ENCODE data around the gene DSCAML1.

DSCAML1 gene

DNA sequence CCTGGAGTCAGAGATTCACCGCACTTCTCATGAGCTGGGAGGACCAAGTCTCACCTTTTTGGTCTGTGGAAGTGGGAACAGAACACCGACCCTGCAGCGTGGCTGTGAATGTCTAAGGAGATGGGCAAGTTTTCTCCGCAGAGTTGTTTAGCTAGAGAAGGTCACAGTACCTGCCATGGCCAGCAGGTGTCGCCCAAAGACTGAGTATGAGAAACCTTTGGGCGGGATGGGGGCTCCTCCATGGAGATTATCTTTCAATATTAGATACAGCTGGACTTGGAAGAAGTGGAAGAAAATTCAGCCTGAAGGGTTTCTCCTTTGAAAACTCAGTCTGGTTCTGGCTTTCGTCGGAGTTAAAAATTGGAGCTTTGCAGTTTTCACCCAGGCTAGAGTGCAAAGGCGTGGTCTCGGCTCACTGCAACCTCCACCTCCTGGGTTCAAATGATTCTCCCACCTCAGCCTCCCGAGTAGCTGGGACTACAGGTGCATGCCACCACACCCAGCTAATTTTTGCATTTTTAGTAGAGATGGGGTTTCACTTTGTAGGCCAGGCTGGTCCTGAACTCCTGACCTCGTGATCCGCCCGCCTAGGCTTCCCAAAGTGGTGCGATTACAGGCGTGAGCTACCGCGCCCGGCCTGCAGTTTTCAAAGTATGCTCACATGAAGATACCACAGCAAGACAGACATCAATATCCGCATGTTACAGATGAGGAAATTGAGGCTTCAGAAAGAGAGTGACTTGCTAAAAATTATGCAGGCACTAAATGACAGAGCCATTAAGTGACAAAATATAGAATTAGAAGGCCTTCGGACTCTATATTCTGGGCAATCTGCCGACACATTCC, 10.7 kb upstream of the DSCAML1 start:
- Histone ChIP-seq H3K4me3 (no peak overlapping the region), H3K4me1 (no peaks in the 10 kb centered on the region), H3K9me3 (no peaks in the 10 kb centered on the region), H3K27me3 (ENCODE audit: low read depth) (peaks cover 7% of the 10 kb centered on the region; the same call in 1 of the 2 replicates), H3K36me3 (replicated peaks) (no peaks in the 10 kb centered on the region)
- DNase-seq (ENCODE audit: low spot score in 2 of 2), result peak; percentile 49 to 87
- in situ Hi-C loops (cut with MboI; ENCODE audit: low sequenced_read_pairs), result loop anchor here (5.0 to 10.0 kb wide), 2 partner anchors 247 to 385 kb away; no protein-coding TSS in a partner anchor

DNA sequence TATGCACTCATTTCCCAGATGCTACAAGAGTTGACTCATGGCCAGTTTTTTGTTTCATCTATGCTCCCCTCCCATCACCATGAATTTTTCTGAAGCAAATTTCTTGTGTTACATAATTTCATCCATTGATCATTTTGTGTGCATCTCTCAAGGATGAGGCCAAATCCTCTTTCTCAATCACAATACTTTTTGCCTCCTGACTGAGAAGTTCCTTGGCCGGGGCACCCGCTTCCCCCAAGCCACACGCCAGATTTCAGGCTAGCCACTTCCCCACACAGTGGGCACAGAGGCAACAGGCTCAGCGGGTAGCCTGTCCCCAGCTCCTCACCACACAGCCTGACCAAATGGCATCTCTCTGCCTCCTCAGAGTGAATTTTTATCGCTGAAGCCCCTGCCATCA, 9.8 kb upstream of the DSCAML1 start:
- Histone ChIP-seq H3K27me3 (ENCODE audit: low read depth) (peaks cover 7% of the 10 kb centered on the region; the same call in 1 of the 2 replicates), H3K4me1 (no peaks in the 10 kb centered on the region), H3K36me3 (replicated peaks) (no peaks in the 10 kb centered on the region), H3K9me3 (no peaks in the 10 kb centered on the region), H3K4me3 (no peak overlapping the region)
- no peak for DNase-seq (ENCODE audit: low spot score in 2 of 2)
- in situ Hi-C loops (cut with MboI; ENCODE audit: low sequenced_read_pairs), result loop anchor here (5.0 to 10.0 kb wide), 2 partner anchors 248 to 385 kb away; no protein-coding TSS in a partner anchor

- peaks cover 10% of the 10 kb centered on the region for H3K27me3 ChIP-seq (ENCODE audit: low read depth)
- H3K36me3 ChIP-seq (replicated peaks), result no peaks in the 10 kb centered on the region
- no peak for DNase-seq (ENCODE audit: low spot score in 2 of 2)
- no peak overlapping the region for H3K4me3 ChIP-seq
- H3K9me3 ChIP-seq, result no peaks in the 10 kb centered on the region
- H3K4me1 ChIP-seq, result no peaks in the 10 kb centered on the region
- in situ Hi-C loops (cut with MboI; ENCODE audit: low sequenced_read_pairs), result loop anchor here (5.0 to 10.0 kb wide), 2 partner anchors 250 to 383 kb away; no protein-coding TSS in a partner anchor
Observed at GRCh38 chr11:117805045-117805444, 8.0 kb upstream of the DSCAML1 start.

DNA sequence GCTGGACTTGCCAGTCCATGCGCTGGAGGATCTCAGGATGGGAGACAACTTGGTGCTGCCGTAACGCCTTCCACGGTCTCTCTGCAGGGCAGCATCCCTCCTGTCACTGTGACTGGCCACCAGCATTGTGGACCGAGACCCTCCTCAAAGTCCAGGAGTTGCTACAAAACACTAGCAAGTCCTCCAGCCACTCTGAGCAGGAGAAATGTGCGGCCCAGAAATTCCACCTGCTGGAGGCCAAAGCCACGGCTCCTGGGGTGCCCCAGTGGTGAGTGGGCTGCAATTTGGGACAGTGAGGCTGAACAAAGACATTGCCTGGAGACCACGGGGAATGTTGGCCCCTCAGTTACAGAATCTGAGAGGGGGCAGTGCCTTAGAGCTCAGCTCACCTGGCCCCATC, 6.9 kb upstream of the DSCAML1 start:
- no peak for DNase-seq (ENCODE audit: low spot score in 2 of 2)
- Histone ChIP-seq H3K4me3 (no peak overlapping the region), H3K27me3 (ENCODE audit: low read depth) (peaks cover 20% of the 10 kb centered on the region), H3K9me3 (no peaks in the 10 kb centered on the region), H3K36me3 (replicated peaks) (no peaks in the 10 kb centered on the region), H3K4me1 (no peaks in the 10 kb centered on the region)
- in situ Hi-C loops (cut with MboI; ENCODE audit: low sequenced_read_pairs), result loop anchor here (10.0 kb wide), 1 partner anchor 251 kb away; no protein-coding TSS in a partner anchor

- DNase-seq (ENCODE audit: low spot score in 2 of 2), result no peak
- no peak overlapping the region for H3K4me3 ChIP-seq
- H3K36me3 ChIP-seq (replicated peaks), result no peaks in the 10 kb centered on the region
- no peaks in the 10 kb centered on the region for H3K9me3 ChIP-seq
- H3K27me3 ChIP-seq (ENCODE audit: low read depth), result peaks cover 50% of the 10 kb centered on the region
- in situ Hi-C loops (cut with MboI; ENCODE audit: low sequenced_read_pairs), result loop anchor here (10.0 kb wide), 1 partner anchor 255 kb away; no protein-coding TSS in a partner anchor
- no peaks in the 10 kb centered on the region for H3K4me1 ChIP-seq
Observed at GRCh38 chr11:117799634-117800033, 2.6 kb upstream of the DSCAML1 start.

- H3K27me3 ChIP-seq (ENCODE audit: low read depth), result peaks cover 60% of the 10 kb centered on the region
- H3K9me3 ChIP-seq, result no peaks in the 10 kb centered on the region
- DNase-seq (ENCODE audit: low spot score in 2 of 2), result no peak
- no peak overlapping the region for H3K4me3 ChIP-seq
- H3K36me3 ChIP-seq (replicated peaks), result no peaks in the 10 kb centered on the region
- H3K4me1 ChIP-seq, result no peaks in the 10 kb centered on the region
- in situ Hi-C loops (cut with MboI; ENCODE audit: low sequenced_read_pairs), result no loop called here
Observed at GRCh38 chr11:117796456-117796871, 552 bp downstream of the DSCAML1 start.

DNA sequence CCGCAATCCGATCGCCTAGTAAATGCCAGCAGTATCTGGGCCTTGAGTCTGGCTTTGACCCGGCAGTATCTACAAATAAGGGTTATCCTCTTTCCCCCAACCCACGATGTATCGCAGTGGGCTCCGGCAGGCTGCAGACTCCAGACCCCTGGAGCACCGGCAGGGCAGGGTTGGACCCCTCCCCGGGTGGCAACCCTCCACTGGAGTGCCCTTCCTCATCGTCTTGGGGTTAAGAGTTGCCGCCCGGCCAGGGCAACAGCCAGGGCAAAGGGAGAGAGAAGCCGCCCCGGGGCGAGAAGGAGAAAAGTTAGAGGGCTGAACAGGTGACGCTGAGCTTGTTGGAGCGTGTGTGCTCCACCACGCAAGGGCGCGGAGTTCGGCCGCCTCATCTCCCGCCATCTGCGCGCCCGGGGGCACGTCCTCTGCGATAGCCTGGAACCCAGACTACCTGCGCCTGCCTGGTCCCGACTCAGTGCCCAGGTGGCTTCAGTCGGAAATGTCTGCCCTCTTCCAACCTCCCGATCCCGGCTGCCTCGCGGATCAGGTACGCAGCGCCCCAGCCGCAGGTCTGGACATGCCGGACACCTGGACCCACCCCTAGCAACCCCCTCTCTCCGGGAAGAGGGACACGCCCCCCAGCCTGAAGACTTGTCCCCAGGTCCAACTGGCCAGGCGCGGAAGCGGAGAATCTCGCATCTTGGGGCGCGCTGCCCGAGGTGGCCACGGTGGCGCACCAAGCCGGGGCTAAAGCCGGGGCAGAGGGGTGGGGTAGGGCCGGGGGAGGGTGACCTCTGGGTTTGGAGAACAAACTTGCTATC, 1.2 kb downstream of the DSCAML1 start:
- Histone ChIP-seq H3K9me3 (no peaks in the 10 kb centered on the region), H3K4me3 (no peak overlapping the region), H3K27me3 (ENCODE audit: low read depth) (peaks cover 57% of the 10 kb centered on the region), H3K4me1 (no peaks in the 10 kb centered on the region), H3K36me3 (replicated peaks) (no peaks in the 10 kb centered on the region)
- in situ Hi-C loops (cut with MboI; ENCODE audit: low sequenced_read_pairs), result no loop called here
- no peak for DNase-seq (ENCODE audit: low spot score in 2 of 2)

- Histone ChIP-seq H3K9me3 (no peaks in the 10 kb centered on the region), H3K4me3 (no peak overlapping the region), H3K27me3 (ENCODE audit: low read depth) (peaks cover 61% of the 10 kb centered on the region), H3K36me3 (replicated peaks) (no peaks in the 10 kb centered on the region), H3K4me1 (no peaks in the 10 kb centered on the region)
- in situ Hi-C loops (cut with MboI; ENCODE audit: low sequenced_read_pairs), result no loop called here
- no peak for DNase-seq (ENCODE audit: low spot score in 2 of 2)
Observed at GRCh38 chr11:117794772-117795629, 2.0 kb downstream of the DSCAML1 start.

DNA sequence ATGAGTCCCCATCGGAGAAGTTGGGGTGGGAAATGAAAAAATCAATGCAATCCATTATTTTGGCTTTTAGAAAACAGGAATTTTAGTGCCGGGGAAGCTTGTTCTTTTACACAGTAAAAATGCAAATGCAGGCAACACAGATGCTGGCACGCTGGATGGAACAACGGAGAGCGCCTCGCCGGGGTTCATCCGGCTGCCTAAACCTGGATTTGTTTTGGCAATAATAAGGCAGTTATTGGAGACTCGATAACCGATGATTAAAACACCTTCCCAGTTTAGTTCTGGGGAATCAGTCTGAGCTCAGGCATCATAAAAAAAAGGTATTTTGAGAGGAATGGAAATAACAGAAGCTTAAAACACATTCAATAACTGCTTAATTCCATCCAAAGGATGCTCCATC, 2.9 kb downstream of the DSCAML1 start:
- Histone ChIP-seq H3K36me3 (replicated peaks) (no peaks in the 10 kb centered on the region), H3K4me3 (no peak overlapping the region), H3K27me3 (ENCODE audit: low read depth) (peaks cover 53% of the 10 kb centered on the region), H3K4me1 (no peaks in the 10 kb centered on the region), H3K9me3 (no peaks in the 10 kb centered on the region)
- DNase-seq (ENCODE audit: low spot score in 2 of 2), result no peak
- in situ Hi-C loops (cut with MboI; ENCODE audit: low sequenced_read_pairs), result no loop called here

- H3K27me3 ChIP-seq (ENCODE audit: low read depth), result peaks cover 52% of the 10 kb centered on the region
- in situ Hi-C loops (cut with MboI; ENCODE audit: low sequenced_read_pairs), result no loop called here
- H3K4me1 ChIP-seq, result no peaks in the 10 kb centered on the region
- no peak for DNase-seq (ENCODE audit: low spot score in 2 of 2)
- no peaks in the 10 kb centered on the region for H3K9me3 ChIP-seq
- no peaks in the 10 kb centered on the region for H3K36me3 ChIP-seq (replicated peaks)
- no peak overlapping the region for H3K4me3 ChIP-seq
Observed at GRCh38 chr11:117793583-117793982, 3.4 kb downstream of the DSCAML1 start.

- H3K9me3 ChIP-seq, result no peaks in the 10 kb centered on the region
- in situ Hi-C loops (cut with MboI; ENCODE audit: low sequenced_read_pairs), result no loop called here
- no peaks in the 10 kb centered on the region for H3K36me3 ChIP-seq (replicated peaks)
- H3K27me3 ChIP-seq (ENCODE audit: low read depth), result peaks cover 48% of the 10 kb centered on the region
- no peak overlapping the region for H3K4me3 ChIP-seq
- no peak for DNase-seq (ENCODE audit: low spot score in 2 of 2)
- H3K4me1 ChIP-seq, result no peaks in the 10 kb centered on the region
Observed at GRCh38 chr11:117792992-117793391, 4.0 kb downstream of the DSCAML1 start.

DNA sequence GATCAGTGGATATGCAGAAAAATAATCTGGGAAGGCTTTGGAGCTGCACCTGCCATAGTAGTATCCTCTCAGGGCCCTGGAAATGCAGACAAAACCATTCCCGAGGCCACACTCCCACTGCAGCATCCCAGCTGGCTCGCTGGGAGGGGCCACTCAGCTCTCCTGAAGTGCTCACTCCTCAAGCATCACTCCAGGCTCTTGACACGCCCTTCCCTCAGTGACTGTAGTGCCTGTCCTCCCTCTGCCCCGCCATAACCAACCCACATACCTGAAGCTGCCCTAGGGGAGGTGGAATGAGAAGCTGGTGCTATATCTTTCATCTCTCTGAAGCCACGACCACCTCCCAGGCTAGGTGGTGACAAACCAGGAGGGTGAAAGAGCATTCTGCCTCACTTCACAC, 4.8 kb downstream of the DSCAML1 start:
- peaks cover 42% of the 10 kb centered on the region for H3K27me3 ChIP-seq (ENCODE audit: low read depth)
- H3K9me3 ChIP-seq, result no peaks in the 10 kb centered on the region
- H3K36me3 ChIP-seq (replicated peaks), result no peaks in the 10 kb centered on the region
- no peak overlapping the region for H3K4me3 ChIP-seq
- H3K4me1 ChIP-seq, result no peaks in the 10 kb centered on the region
- no peak for DNase-seq (ENCODE audit: low spot score in 2 of 2)
- in situ Hi-C loops (cut with MboI; ENCODE audit: low sequenced_read_pairs), result no loop called here

GRCh38 chr11:117790279-117790678, 6.7 kb downstream of the DSCAML1 start:
- H3K9me3 ChIP-seq, result no peaks in the 10 kb centered on the region
- H3K36me3 ChIP-seq (replicated peaks), result no peaks in the 10 kb centered on the region
- no peaks in the 10 kb centered on the region for H3K4me1 ChIP-seq
- in situ Hi-C loops (cut with MboI; ENCODE audit: low sequenced_read_pairs), result no loop called here
- peaks cover 26% of the 10 kb centered on the region for H3K27me3 ChIP-seq (ENCODE audit: low read depth)
- no peak for DNase-seq (ENCODE audit: low spot score in 2 of 2)
- no peak overlapping the region for H3K4me3 ChIP-seq

All from HAP-1 (cell line).